NCI-H1105 (cell line): ENCODE results near the gene FNIP2.

Experiments used
- DNase-seq: peaks from one replicate; lab custom pipeline; 2025; lab: John Stamatoyannopoulos, UW

FNIP2 gene

GRCh38 chr4:158762553-158762952, 6.3 kb upstream of the FNIP2 start:
- DNase-seq, result no peak

GRCh38 chr4:158763462-158763861, 5.4 kb upstream of the FNIP2 start:
- no peak for DNase-seq

GRCh38 chr4:158766434-158767044, 2.3 kb upstream of the FNIP2 start:
- DNase-seq, result no peak

DNA sequence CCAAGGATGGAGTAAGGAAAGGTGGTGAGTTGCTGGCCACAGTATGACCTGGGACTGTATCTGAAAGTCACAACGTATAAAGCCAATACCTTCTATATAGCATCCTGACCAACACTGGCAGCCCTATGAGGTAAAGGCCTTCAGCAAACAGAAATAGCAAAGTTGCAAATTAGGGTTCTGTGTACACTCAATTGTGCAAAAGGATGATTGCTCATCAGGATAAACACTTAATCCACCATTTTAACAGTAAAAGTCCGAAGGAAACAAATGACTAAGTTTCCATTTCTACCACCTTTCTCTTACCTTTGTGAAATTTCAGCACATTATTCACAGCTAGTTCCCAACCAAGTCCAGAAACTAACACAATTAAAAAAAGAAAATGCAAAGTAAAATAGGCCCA, 1.4 kb upstream of the FNIP2 start:
- DNase-seq, result no peak

DNA sequence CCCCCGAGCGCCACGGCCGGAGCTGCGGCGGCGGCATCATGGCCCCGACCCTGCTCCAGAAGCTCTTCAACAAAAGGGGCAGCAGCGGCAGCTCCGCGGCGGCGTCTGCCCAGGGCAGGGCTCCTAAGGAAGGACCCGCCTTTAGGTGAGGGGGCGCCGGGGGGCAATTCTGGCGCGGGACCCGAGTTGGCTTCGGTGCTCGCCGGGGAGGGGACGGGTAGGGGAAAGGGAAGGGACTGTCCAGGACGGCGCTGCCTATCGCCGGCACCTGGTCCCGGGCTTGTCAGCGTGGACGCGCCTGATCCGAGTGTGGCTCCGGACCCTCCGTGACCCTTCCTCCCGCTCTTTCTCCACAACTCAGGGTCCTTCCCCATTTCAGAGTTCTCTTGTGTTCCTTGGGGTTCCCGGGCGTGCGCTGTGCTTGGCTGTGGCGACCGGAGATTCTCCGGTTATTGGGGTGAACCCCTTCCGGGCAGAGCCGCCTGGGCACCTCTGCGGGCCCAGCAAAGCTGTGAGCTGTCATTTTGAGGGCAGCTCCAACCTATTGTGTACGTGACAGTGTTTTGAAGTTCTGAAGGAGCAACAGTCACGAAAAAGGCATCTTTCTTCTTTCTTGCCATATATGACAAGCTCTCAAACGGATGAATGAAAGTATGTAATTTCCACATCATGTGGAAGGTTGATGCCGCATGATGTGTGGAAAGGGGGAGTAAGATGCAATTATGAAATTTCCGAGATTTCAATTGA, 522 bp downstream of the FNIP2 start:
- DNase-seq, result no peak

GRCh38 chr4:158770671-158771070, 1.8 kb downstream of the FNIP2 start:
- DNase-seq, result peak; percentile 2

GRCh38 chr4:158771776-158772175, 3.0 kb downstream of the FNIP2 start:
- no peak for DNase-seq

DNA sequence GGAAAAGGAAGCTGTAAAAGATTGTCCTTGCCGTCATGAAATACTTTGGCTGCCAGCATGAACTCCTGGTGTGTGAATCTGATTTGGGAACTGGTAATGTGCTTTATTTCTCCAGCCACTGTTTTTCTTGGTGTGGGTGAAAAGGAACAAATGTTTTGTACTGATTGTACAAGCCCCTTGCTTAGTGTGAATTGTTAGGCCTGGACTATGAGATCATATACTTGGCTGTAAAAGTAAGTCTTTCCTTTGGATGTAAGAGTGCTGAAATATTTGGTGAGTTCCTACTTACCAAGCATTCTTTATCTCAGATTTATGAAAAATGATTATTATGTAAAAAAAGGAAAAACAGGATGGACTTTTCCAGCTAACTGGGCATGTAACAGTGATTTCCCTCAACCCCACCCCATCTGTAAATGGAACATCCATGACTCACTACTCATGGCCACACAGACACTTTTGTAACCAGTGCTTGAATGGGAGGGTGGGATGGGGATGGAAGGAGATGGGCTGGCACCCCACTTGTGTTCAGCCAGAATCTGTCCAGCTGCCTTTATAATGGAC, 6.3 kb downstream of the FNIP2 start:
- no peak for DNase-seq

DNA sequence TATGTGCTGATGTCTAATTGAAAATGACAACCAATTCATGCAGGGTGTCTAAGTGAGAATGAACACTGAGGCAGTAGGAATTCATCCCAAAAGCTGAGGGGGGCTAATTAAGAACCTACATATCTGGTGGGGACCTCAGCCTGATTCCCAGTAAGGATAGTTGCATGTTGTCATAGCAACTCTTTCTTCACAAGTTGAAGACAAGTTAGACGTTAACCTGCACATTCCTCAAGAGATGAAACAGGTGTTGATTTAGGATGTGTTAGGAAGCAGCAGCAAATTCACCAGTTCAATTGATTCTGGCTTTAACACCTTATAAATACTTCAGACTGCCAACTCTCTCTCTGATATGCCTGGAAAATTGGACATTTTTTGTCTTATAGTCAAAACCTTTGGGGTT, 7.3 kb downstream of the FNIP2 start:
- DNase-seq, result no peak

- DNase-seq, result no peak
Measured at GRCh38 chr4:158777423-158778155, 8.8 kb downstream of the FNIP2 start.

- DNase-seq, result no peak
Measured at GRCh38 chr4:158778156-158778711, 9.4 kb downstream of the FNIP2 start.

- DNase-seq, result peak; percentile 28
Measured at GRCh38 chr4:158778712-158779111, 9.9 kb downstream of the FNIP2 start.

DNA sequence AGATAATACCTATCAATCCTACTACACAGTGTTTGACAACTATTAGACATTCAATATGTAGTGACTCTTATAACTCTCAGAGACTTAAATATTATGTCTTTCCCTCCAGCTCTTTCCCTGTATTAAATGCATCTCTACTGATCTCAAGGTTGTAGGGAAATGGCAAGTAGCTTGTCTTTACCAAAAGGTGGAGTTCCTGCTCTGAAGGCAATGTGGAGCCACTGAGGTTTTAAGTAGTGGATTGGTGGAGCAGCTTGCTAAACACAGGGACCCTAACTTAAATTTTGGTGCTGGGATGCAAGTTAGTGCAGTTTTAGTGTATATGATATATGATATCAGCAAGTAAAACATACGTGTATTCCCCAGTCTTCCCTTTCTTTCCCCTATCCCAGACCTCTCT, 13.1 kb downstream of the FNIP2 start:
- DNase-seq, result no peak

- DNase-seq, result no peak
Measured at GRCh38 chr4:158782551-158783360, 13.9 kb downstream of the FNIP2 start.

GRCh38 chr4:158783785-158784184, 15.0 kb downstream of the FNIP2 start:
- no peak for DNase-seq

DNA sequence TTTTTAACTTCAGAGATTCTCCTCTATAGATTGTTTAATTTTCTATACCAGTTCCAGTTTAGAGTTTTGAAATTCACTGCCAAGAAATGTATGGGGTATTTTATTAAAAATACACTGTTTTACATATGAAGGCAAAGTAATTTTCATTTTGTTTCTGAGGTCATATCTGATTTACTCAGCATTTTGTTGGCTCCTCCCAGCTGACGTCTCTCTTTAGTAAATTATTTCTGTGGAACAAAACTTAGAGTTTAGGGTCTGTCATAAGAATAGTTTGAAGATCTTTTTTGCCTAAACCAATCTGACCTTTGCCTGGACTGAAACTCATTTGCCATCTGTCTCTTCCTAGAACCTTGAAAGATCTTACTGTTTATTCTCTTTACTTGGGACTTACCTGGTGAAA, 16.9 kb downstream of the FNIP2 start:
- DNase-seq, result no peak

GRCh38 chr4:158786121-158786601, 17.3 kb downstream of the FNIP2 start:
- DNase-seq, result no peak

DNA sequence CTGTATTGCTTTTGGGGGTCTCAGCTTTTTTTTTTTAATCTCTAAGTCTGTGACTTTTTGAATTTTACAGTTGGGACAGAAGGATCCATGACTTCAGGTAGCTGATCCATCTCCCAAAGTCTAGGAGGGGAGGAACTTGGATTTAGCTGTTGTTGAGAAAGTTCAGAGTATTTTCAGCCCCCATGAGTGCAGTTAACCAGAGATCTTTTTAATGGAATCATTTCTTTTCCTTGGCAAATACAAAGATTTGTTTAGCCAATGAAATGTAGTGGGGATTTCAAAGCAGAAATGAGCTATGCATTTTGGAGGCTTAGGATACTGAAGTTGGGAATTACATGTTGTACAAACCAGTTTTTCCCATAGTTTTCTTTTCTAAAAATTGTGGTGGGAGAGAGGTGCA, 18.1 kb downstream of the FNIP2 start:
- DNase-seq, result no peak

- no peak for DNase-seq
Measured at GRCh38 chr4:158787709-158788475, 19.1 kb downstream of the FNIP2 start.

GRCh38 chr4:158788516-158788915, 19.7 kb downstream of the FNIP2 start:
- no peak for DNase-seq

GRCh38 chr4:158789853-158790252, 21.0 kb downstream of the FNIP2 start:
- no peak for DNase-seq
